A673 (cell line): ENCODE measurements around the gene NUP93. TPM values are rescaled to one million over a fixed set of nuclear protein-coding genes. Genes with fewer than 3 reads are reported as not detected.

Source experiments
- BruUV-seq: library from RNA; stranded (reverse); fragments of 400-500 nt; replicated peaks from 2 replicates; lab custom pipeline; 2021; lab: Mats Ljungman, UMichigan
- CTCF ChIA-PET: fragments of 300-600 bp; sonication (Branson Sonifier 250); formaldehyde crosslinking; loops from one replicate; lab custom pipeline; 2022; ENCODE audit warnings: antibody characterized with exemption; lab: Charles Lee
- POLR2A ChIA-PET: fragments of 300-600 bp; sonication (Branson Sonifier 250); formaldehyde crosslinking; loops from one replicate; lab custom pipeline; 2022; ENCODE audit warnings: antibody characterized with exemption; ENCODE audit not compliant: low non-redundant PET; lab: Charles Lee
- DNase-seq: peaks from one replicate; pipeline ENCODE4 v3.0.0-alpha.2; 2015; ENCODE audit warnings: low spot score
- H3K27ac ChIP-seq: fragments of 200-600 bp; sonication (generic); 2 replicates; pipeline ENCODE4 v1.5.1; 2016; ENCODE audit warnings: mixed run types, low read depth, mild to moderate bottlenecking, mixed read lengths, antibody characterized with exemption, low read length; ENCODE audit not compliant: poor library complexity, severe bottlenecking
- H3K27me3 ChIP-seq: fragments of 200-600 bp; sonication (generic); replicated peaks from 2 replicates; pipeline ENCODE4 v1.6.1; 2017; ENCODE audit warnings: mixed run types, low read depth, mild to moderate bottlenecking, mixed read lengths, antibody characterized with exemption, low read length; ENCODE audit not compliant: insufficient read depth, poor library complexity
- H3K36me3 ChIP-seq: fragments of 200-600 bp; sonication (generic); 2 replicates; pipeline ENCODE4 v1.6.1; 2016; ENCODE audit warnings: mixed run types, mild to moderate bottlenecking, mixed read lengths, antibody characterized with exemption, low read length; ENCODE audit not compliant: insufficient read depth, poor library complexity, severe bottlenecking
- H3K4me1 ChIP-seq: fragments of 200-600 bp; sonication (generic); 2 replicates; pipeline ENCODE4 v1.6.1; 2017; ENCODE audit warnings: mixed run types, mild to moderate bottlenecking, mixed read lengths, antibody characterized with exemption, low read length; ENCODE audit not compliant: insufficient read depth, poor library complexity, severe bottlenecking
- H3K4me3 ChIP-seq: fragments of 200-600 bp; sonication (generic); 2 replicates; pipeline ENCODE4 v1.5.1; 2016; ENCODE audit warnings: low read depth, mixed run types, mild to moderate bottlenecking, mixed read lengths, low read length; ENCODE audit not compliant: poor library complexity, severe bottlenecking
- H3K9me3 ChIP-seq: fragments of 200-600 bp; sonication (generic); 2 replicates; pipeline ENCODE4 v1.6.1; 2016; ENCODE audit warnings: mixed run types, low read depth, mild to moderate bottlenecking, mixed read lengths, antibody characterized with exemption, low read length; ENCODE audit not compliant: poor library complexity, severe bottlenecking
- EZH2 ChIP-seq: fragments of 200-600 bp; sonication (generic); IDR thresholded peaks from 2 replicates; pipeline ENCODE4 v1.6.1; 2017; ENCODE audit warnings: borderline replicate concordance, low read depth, mild to moderate bottlenecking, mixed read lengths, antibody characterized with exemption, low read length; ENCODE audit not compliant: poor library complexity, severe bottlenecking
- intact Hi-C: fragments of 100-400 bp; cut with micrococcal nuclease; formaldehyde crosslinking; loops from one replicate; pipeline ENCODE4 v1.10.0; 2022; ENCODE audit not compliant: unreplicated experiment
- total RNA-seq: library from RNA; stranded (reverse); gene quantifications from 2 replicates; pipeline ENCODE4 v1.2.3, GENCODE V29; 2021
- TF ChIP-seq, protein P1 (sequence below): fragments of 300-800, 200-600 bp; sonication (generic); conservative IDR thresholded peaks from 2 replicates; pipeline ENCODE4 v1.5.1; 2017; ENCODE audit warnings: low read depth, mild to moderate bottlenecking, antibody characterized with exemption, low read length, moderate library complexity, mixed read lengths

The NUP93 gene
- total RNA-seq, 1 experiment from 2014 or later, result 155 TPM

DNA sequence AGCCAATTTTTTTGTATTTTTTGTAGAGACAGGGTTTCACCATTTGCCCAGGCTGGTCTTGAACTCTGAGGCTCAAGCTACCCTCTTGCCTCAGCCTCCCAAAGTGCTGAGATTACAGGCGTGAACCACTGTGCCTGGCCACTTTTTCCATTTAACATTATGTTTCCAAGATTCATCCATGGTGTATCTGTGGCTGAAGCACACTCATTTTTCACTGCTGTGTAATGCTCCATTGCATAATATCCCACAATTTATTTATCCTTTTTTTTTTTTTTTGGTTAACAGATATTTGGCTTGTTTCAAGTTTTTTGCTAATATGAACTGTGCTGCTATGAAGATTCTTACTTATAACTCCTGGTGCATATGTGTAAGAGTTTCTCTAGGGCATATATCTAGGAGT lies 1.9 kb upstream of the NUP93 start:
- no peaks in the 10 kb centered on the region for H3K9me3 ChIP-seq
- H3K36me3 ChIP-seq, result no peaks in the 10 kb centered on the region
- DNase-seq, result no peak
- no peak overlapping the region for H3K27ac ChIP-seq
- POLR2A ChIA-PET, result interaction anchor here (0.7 kb wide), 1 partner anchor 1337 kb away, joined by 9 read pairs; no protein-coding TSS in a partner anchor
- CTCF ChIA-PET, result no interaction called here
- TF ChIP-seq, protein P1, sequence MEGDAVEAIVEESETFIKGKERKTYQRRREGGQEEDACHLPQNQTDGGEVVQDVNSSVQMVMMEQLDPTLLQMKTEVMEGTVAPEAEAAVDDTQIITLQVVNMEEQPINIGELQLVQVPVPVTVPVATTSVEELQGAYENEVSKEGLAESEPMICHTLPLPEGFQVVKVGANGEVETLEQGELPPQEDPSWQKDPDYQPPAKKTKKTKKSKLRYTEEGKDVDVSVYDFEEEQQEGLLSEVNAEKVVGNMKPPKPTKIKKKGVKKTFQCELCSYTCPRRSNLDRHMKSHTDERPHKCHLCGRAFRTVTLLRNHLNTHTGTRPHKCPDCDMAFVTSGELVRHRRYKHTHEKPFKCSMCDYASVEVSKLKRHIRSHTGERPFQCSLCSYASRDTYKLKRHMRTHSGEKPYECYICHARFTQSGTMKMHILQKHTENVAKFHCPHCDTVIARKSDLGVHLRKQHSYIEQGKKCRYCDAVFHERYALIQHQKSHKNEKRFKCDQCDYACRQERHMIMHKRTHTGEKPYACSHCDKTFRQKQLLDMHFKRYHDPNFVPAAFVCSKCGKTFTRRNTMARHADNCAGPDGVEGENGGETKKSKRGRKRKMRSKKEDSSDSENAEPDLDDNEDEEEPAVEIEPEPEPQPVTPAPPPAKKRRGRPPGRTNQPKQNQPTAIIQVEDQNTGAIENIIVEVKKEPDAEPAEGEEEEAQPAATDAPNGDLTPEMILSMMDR, result no peak
- TF ChIP-seq EZH2, result no peak
- BruUV-seq, result no TSS peak
- H3K4me3 ChIP-seq, result no peak overlapping the region
- H3K27me3 ChIP-seq, result no peaks in the 10 kb centered on the region
- peaks cover 17% of the 10 kb centered on the region for H3K4me1 ChIP-seq
- intact Hi-C loops, result no loop called here

DNA sequence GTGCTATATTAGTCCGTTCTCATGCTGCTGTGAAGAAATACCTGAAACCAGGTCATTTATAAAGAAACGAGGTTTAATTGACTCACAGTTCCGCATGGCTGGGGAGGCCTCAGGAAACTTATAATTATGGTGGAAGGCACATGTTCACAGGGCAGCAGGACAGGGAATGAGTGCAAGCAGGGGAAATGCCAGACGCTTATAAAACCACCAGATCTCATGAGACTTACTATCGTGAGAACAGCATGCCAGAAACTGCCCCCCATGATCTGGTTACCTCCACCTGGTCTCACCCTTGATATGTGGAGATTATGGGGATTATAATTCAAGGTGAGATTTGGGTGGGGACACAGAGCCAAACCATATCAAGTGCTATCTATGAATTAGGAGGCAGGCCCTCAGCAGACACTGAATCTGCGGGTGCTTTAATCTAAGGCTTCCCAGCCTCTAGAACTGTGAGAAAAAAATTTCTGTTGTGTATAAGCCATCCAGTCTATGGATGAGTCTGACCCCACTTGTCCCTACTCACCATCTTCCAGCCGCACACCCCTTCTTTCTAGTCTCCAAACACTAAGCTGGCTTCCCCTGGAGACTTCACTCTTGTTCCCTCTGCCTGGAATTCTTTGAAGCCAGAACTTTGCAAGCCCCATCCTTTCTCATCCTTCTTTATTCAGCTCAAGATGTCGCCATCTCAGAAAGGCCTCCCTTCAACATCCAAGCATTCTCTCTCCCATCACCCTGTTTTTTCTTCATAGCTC lies 772 bp upstream of the NUP93 start:
- BruUV-seq, result TSS peak; percentile 93
- Histone ChIP-seq H3K9me3 (no peaks in the 10 kb centered on the region), H3K27ac (peak overlapping the region; percentile 82), H3K27me3 (no peaks in the 10 kb centered on the region), H3K4me1 (peaks cover 17% of the 10 kb centered on the region), H3K36me3 (no peaks in the 10 kb centered on the region), H3K4me3 (peak overlapping the region; percentile 88)
- CTCF ChIA-PET, result no interaction called here
- no peak for TF ChIP-seq EZH2
- TF ChIP-seq, protein P1, result no peak
- POLR2A ChIA-PET, result no interaction called here
- intact Hi-C loops, result no loop called here
- no peak for DNase-seq

- no peak overlapping the region for H3K27ac ChIP-seq
- peaks cover 17% of the 10 kb centered on the region for H3K4me1 ChIP-seq
- ChIA-PET POLR2A (no interaction called here), CTCF (no interaction called here)
- no peaks in the 10 kb centered on the region for H3K9me3 ChIP-seq
- TF ChIP-seq, protein P1, result no peak
- no peak for TF ChIP-seq EZH2
- no peaks in the 10 kb centered on the region for H3K27me3 ChIP-seq
- no peak for DNase-seq
- intact Hi-C loops, result no loop called here
- no peaks in the 10 kb centered on the region for H3K36me3 ChIP-seq
- BruUV-seq, result no TSS peak
- H3K4me3 ChIP-seq, result no peak overlapping the region
These were observed 2.4 kb downstream of the NUP93 start for GRCh38 chr16:56732366-56732765.
